Stomach (tissue), 9 donors: ENCODE measurements around the gene TBX2. TPM values are rescaled to one million over a fixed set of nuclear protein-coding genes. Genes with fewer than 3 reads are reported as not detected.

Experiments
- DNase-seq, 2 donors: peaks; one replicate each; pipeline versions ENCODE4 v3.0.0 to v3.0.0-alpha.2; 2013 to 2019
- H3K27ac ChIP-seq, 5 donors: fragments of 200-600 bp in 4 of 5; sonication (generic) in 4 of 5; one replicate each; pipeline ENCODE4 v1.5.1; 2013 to 2019; ENCODE audit warnings: mild to moderate bottlenecking in 1 of 5, moderate library complexity in 1 of 5
- H3K27me3 ChIP-seq, 3 donors: fragments of 200-600 bp; sonication (generic); one replicate each; pipeline ENCODE4 v1.5.1; 2017 to 2019; ENCODE audit warnings: mixed run types in 1 of 3
- H3K36me3 ChIP-seq, 4 donors: fragments of 200-600 bp; sonication (generic); 1 replicate in 3 of 4; 2 replicates in 1 of 4; pipeline ENCODE4 v1.5.1; 2016 to 2019
- H3K4me1 ChIP-seq, 4 donors: fragments of 200-600 bp; sonication (generic); one replicate each; pipeline ENCODE4 v1.5.1; 2016 to 2019
- H3K4me3 ChIP-seq, 4 donors: fragments of 200-600 bp; sonication (generic) in 3 of 4; one replicate each; pipeline ENCODE4 v1.5.1; 2016 to 2019; ENCODE audit warnings: mild to moderate bottlenecking in 1 of 4
- H3K9me3 ChIP-seq, 4 donors: fragments of 200-600 bp; sonication (generic); one replicate each; pipeline ENCODE4 v1.5.1; 2016 to 2019
- CTCF ChIP-seq, 7 experiments: fragments of 450-650 bp in 4 of 7; fragments of 200-600 bp in 3 of 7; sonication (generic) in 3 of 7; IDR thresholded peaks; one replicate each; pipeline ENCODE4 v1.5.1; 2016 to 2019; ENCODE audit warnings: antibody characterized with exemption in 7 of 7, control low read depth in 2 of 7, mild to moderate bottlenecking in 1 of 7
- EP300 ChIP-seq: sonication (generic); formaldehyde crosslinking; IDR thresholded peaks from one replicate; pipeline ENCODE4 v1.6.1; 2017; ENCODE audit warnings: antibody characterized with exemption
- POLR2A ChIP-seq, 4 donors: fragments of 450-650 bp; IDR thresholded peaks; one replicate each; pipeline ENCODE4 v1.6.1; 2016; ENCODE audit warnings: antibody characterized with exemption in 4 of 4, control low read depth in 2 of 4, mild to moderate bottlenecking in 1 of 4, moderate library complexity in 1 of 4
- POLR2AphosphoS5 ChIP-seq, 3 donors: sonication (generic); formaldehyde crosslinking; IDR thresholded peaks; one replicate each; pipeline ENCODE4 v1.6.1; 2016; ENCODE audit warnings: antibody characterized with exemption in 3 of 3
- WGBS, 5 donors: extraction: QIAGEN DNeasy Blood & Tissue Kit in 3 of 5; methylation state at CpG; one replicate each; pipeline versions ENCODE4 v1.1.5 to v1.1.7; 2013 to 2018; 5-methylcytosine and 5-hydroxymethylcytosine counted together
- intact Hi-C: fragments of 100-400 bp; cut with DNase I; formaldehyde crosslinking; loops from one replicate; pipeline ENCODE4 v1.15.1; 2023; ENCODE audit warnings: low total_unique reads
- polyA plus RNA-seq, 3 donors: library from polyadenylated mRNA; stranded (reverse); fragments of 200-250 nt; gene quantifications; one replicate each; pipeline ENCODE4 v1.2.3, GENCODE V29; 2013
- total RNA-seq, 5 donors: library from RNA; depleted of rRNA; stranded (reverse); fragments of >200 nt; gene quantifications; one replicate each; pipeline versions ENCODE4 v1.1.0 to v1.2.3, GENCODE V29; 2014 to 2016
- donor health status: healthy with polysubstance abuse.
- donor health status: Bipolar disorder and iron deficiency.
- donor health status: healthy.

Gene TBX2
- total and polyA plus RNA-seq, 8 donors = 0.58 to 31.6 (median 22.1) TPM

GRCh38 chr17:61385577-61386236, 13.9 kb upstream of the TBX2 start:
- DNase-seq = no peak
- H3K27me3 ChIP-seq = peaks cover 0 to 12% (median 0%) of the 10 kb centered on the region in 3 donors
- TF ChIP-seq EP300 (no peak), CTCF (IDR thresholded peaks at IDR 0.05) (no peak)
- H3K36me3 ChIP-seq = no peaks in the 10 kb centered on the region
- 88 to 96% (median 94%) methylated on average over 15 of the region's 15 CpGs for WGBS, 5 donors
- H3K27ac ChIP-seq = no peak overlapping the region
- H3K4me1 ChIP-seq = peaks cover 4 to 11% (median 9%) of the 10 kb centered on the region in 4 donors
- H3K9me3 ChIP-seq = no peaks in the 10 kb centered on the region
- H3K4me3 ChIP-seq = no peak overlapping the region
- intact Hi-C loops = no loop called here

GRCh38 chr17:61386251-61386650, 13.4 kb upstream of the TBX2 start:
- no peak for DNase-seq
- no peak for TF ChIP-seq EP300
- TF ChIP-seq CTCF (IDR thresholded peaks at IDR 0.05) = no peak
- no peak for TF ChIP-seq POLR2AphosphoS5 (IDR thresholded peaks at IDR 0.05)
- no peak for TF ChIP-seq POLR2A (IDR thresholded peaks at IDR 0.05)
- Histone ChIP-seq H3K27ac (no peak overlapping the region), H3K9me3 (no peaks in the 10 kb centered on the region), H3K27me3 (peaks cover 0 to 17% (median 0%) of the 10 kb centered on the region in 3 donors), H3K4me1 (peaks cover 4 to 11% (median 9%) of the 10 kb centered on the region in 4 donors), H3K36me3 (no peaks in the 10 kb centered on the region), H3K4me3 (no peak overlapping the region)
- WGBS, 5 donors = 86 to 98% (median 92%) methylated on average over 5 to 6 of the region's 6 CpGs
- intact Hi-C loops = no loop called here

- peaks cover 0 to 23% (median 0%) of the 10 kb centered on the region in 3 donors for H3K27me3 ChIP-seq
- DNase-seq = no peak
- H3K27ac ChIP-seq = no peak overlapping the region
- H3K4me3 ChIP-seq = no peak overlapping the region
- no peak for TF ChIP-seq POLR2A (IDR thresholded peaks at IDR 0.05)
- no peak for TF ChIP-seq EP300
- no peak for TF ChIP-seq CTCF (IDR thresholded peaks at IDR 0.05)
- no peak for TF ChIP-seq POLR2AphosphoS5 (IDR thresholded peaks at IDR 0.05)
- H3K9me3 ChIP-seq = no peaks in the 10 kb centered on the region
- peaks cover 0 to 2% (median 0%) of the 10 kb centered on the region in 4 donors for H3K36me3 ChIP-seq
- WGBS, 5 donors = 92 to 98% (median 94%) methylated on average over 7 to 8 of the region's 8 CpGs
- H3K4me1 ChIP-seq = peaks cover 4 to 11% (median 9%) of the 10 kb centered on the region in 4 donors
- intact Hi-C loops = no loop called here
These were observed 12.6 kb upstream of the TBX2 start for GRCh38 chr17:61387011-61387410.

GRCh38 chr17:61387511-61388305, 11.9 kb upstream of the TBX2 start:
- H3K9me3 ChIP-seq = no peaks in the 10 kb centered on the region
- no peak overlapping the region for H3K27ac ChIP-seq
- WGBS, 5 donors = 91 to 95% (median 94%) methylated on average over 8 to 11 of the region's 11 CpGs
- H3K4me3 ChIP-seq = no peak overlapping the region
- peaks cover 0 to 6% (median 0%) of the 10 kb centered on the region in 4 donors for H3K36me3 ChIP-seq
- no peak for DNase-seq
- H3K27me3 ChIP-seq = peaks cover 0 to 23% (median 0%) of the 10 kb centered on the region in 3 donors
- peaks cover 4 to 11% (median 9%) of the 10 kb centered on the region in 4 donors for H3K4me1 ChIP-seq
- intact Hi-C loops = no loop called here
- TF ChIP-seq POLR2AphosphoS5 (IDR thresholded peaks at IDR 0.05) = no peak
